B cell (primary cell): Measurements from ENCODE around the gene SKAP1. TPM values are rescaled to one million over a fixed set of nuclear protein-coding genes. Genes with fewer than 3 reads are reported as not detected.
A peak's percentile ranks its signal among the peaks of the same experiment; 100 is the strongest.
"Not testable (repeated sequence)": the region's sequence is repeated elsewhere in the genome, so short reads cannot be mapped to it uniquely, and the experiment has no call there.

ENCODE experiments used
- ATAC-seq: fragments of 200-7000 bp; cut with Tn5 transposase; one replicate; pipeline ENCODE4 v1.10.0; 2021; ENCODE audit warnings: low read depth, mild to moderate bottlenecking, moderate number of reproducible peaks, moderate library complexity
- CTCF ChIA-PET: fragments of 350-600 bp; sonication (Branson Sonifier 250); formaldehyde crosslinking; loops from one replicate; lab custom pipeline; 2021; ENCODE audit warnings: antibody characterized with exemption, inconsistent platforms; lab: Charles Lee
- POLR2A ChIA-PET: fragments of 350-600 bp; sonication (Branson Sonifier 250); formaldehyde crosslinking; loops from one replicate; lab custom pipeline; 2021; ENCODE audit warnings: antibody characterized with exemption; lab: Charles Lee
- DNase-seq: peaks from one replicate; pipeline ENCODE4 v3.0.0; 2013
- H2AFZ ChIP-seq: 2 replicates; pipeline ENCODE4 v1.6.1; 2012; ENCODE audit warnings: mild to moderate bottlenecking, low read depth, low read length; ENCODE audit not compliant: insufficient read depth, poor library complexity, severe bottlenecking
- H3K27ac ChIP-seq, 2 donors: 1 replicate in 1 of 2; 2 replicates in 1 of 2; pipeline ENCODE4 v1.5.1; 2012 to 2013; ENCODE audit warnings: low read length in 2 of 2, mild to moderate bottlenecking in 2 of 2, moderate library complexity in 1 of 2
- H3K27me3 ChIP-seq, 4 experiments: fragments of 200-600 bp in 1 of 4; sonication (generic) in 1 of 4; replicated peaks in 1 of 4; 1 replicate in 2 of 4; 2 replicates in 2 of 4; pipeline versions ENCODE4 v1.6.1 to v1.7.0; 2013 to 2016; ENCODE audit warnings: low read length in 3 of 4, mild to moderate bottlenecking in 2 of 4, mixed read lengths in 1 of 4, moderate library complexity in 1 of 4; ENCODE audit not compliant: insufficient read depth in 4 of 4, control insufficient read depth in 3 of 4; ENCODE audit errors: control extremely low read depth in 1 of 4
- H3K36me3 ChIP-seq, 2 experiments: replicated peaks in 1 of 2; 1 replicate in 1 of 2; 2 replicates in 1 of 2; pipeline versions ENCODE4 v1.6.1 to v1.7.1; 2013; ENCODE audit warnings: low read length in 1 of 2; ENCODE audit not compliant: insufficient read depth in 2 of 2, control insufficient read depth in 1 of 2; ENCODE audit errors: control extremely low read depth in 1 of 2, extremely low read depth in 1 of 2
- H3K4me1 ChIP-seq, 2 donors: fragments of 200-600 bp in 1 of 2; sonication (generic) in 1 of 2; 1 replicate in 1 of 2; 2 replicates in 1 of 2; pipeline versions ENCODE4 v1.5.1 to v1.6.1; 2013 to 2017; ENCODE audit warnings: low read length in 2 of 2; ENCODE audit not compliant: control insufficient read depth in 2 of 2, insufficient read depth in 2 of 2
- H3K4me2 ChIP-seq: replicated peaks from 2 replicates; pipeline ENCODE3; 2012; ENCODE audit warnings: mild to moderate bottlenecking, low read depth, low read length; ENCODE audit not compliant: poor library complexity, severe bottlenecking
- H3K4me3 ChIP-seq, 5 experiments: fragments of 200-600 bp in 1 of 5; sonication (generic) in 1 of 5; 1 replicate in 3 of 5; 2 replicates in 2 of 5; pipeline versions ENCODE4 v1.5.1 to v1.7.0; 2011 to 2016; ENCODE audit warnings: low read length in 4 of 5, mild to moderate bottlenecking in 4 of 5, low read depth in 2 of 5, control low read depth in 1 of 5, moderate library complexity in 1 of 5; ENCODE audit not compliant: insufficient read depth in 1 of 5; ENCODE audit errors: control extremely low read depth in 1 of 5, extremely low read depth in 1 of 5
- H3K79me2 ChIP-seq: fragments of 200-600 bp; sonication (generic); one replicate; pipeline ENCODE4 v1.6.0; 2016; ENCODE audit warnings: low read length; ENCODE audit not compliant: control insufficient read depth, insufficient read depth
- H3K9ac ChIP-seq: fragments of 200-600 bp; sonication (generic); 2 replicates; pipeline ENCODE4 v1.6.1; 2017; ENCODE audit warnings: mild to moderate bottlenecking, low read length, moderate library complexity
- H3K9me3 ChIP-seq, 3 donors: one replicate each; pipeline versions ENCODE4 v1.6.1 to v1.7.1; 2013; ENCODE audit warnings: low read length in 2 of 3; ENCODE audit not compliant: control insufficient read depth in 2 of 3, insufficient read depth in 1 of 3; ENCODE audit errors: control extremely low read depth in 1 of 3
- H4K20me1 ChIP-seq: 2 replicates; pipeline ENCODE4 v1.6.0; 2012; ENCODE audit warnings: mild to moderate bottlenecking, low read length; ENCODE audit not compliant: insufficient read depth, control insufficient read depth, poor library complexity, severe bottlenecking
- H3K27ac Mint-ChIP-seq: one replicate; pipeline ENCODE4 v1.8.0; 2021; ENCODE audit warnings: mixed read lengths
- H3K27me3 Mint-ChIP-seq: one replicate; pipeline ENCODE4 v1.8.0; 2021; ENCODE audit warnings: mixed read lengths
- H3K4me1 Mint-ChIP-seq: one replicate; pipeline ENCODE4 v1.8.0; 2021; ENCODE audit warnings: mixed read lengths
- H3K4me3 Mint-ChIP-seq: one replicate; pipeline ENCODE4 v1.8.0; 2021; ENCODE audit warnings: mixed read lengths
- H3K9me3 Mint-ChIP-seq: one replicate; pipeline ENCODE4 v1.8.0; 2022; ENCODE audit warnings: mixed read lengths; ENCODE audit not compliant: insufficient read depth
- CTCF ChIP-seq: fragments of 200-600 bp; IDR thresholded peaks from one replicate; pipeline ENCODE4 v1.8.0; 2022; ENCODE audit warnings: antibody characterized with exemption, mild to moderate bottlenecking
- EZH2 ChIP-seq: IDR thresholded peaks from 2 replicates; pipeline ENCODE4 v1.6.1; 2012; ENCODE audit warnings: borderline replicate concordance, low read depth, mild to moderate bottlenecking, moderate library complexity, low read length; ENCODE audit not compliant: insufficient read depth, poor library complexity, severe bottlenecking
- WGBS: methylation state at CpG from one replicate; pipeline ENCODE4 v1.1.5; 2013; ENCODE audit warnings: missing lambda C conversion rate; ENCODE audit not compliant: insufficient coverage; 5-methylcytosine and 5-hydroxymethylcytosine counted together
- intact Hi-C: fragments of 100-400 bp; cut with micrococcal nuclease; formaldehyde crosslinking; loops from one replicate; pipeline ENCODE4 v1.10.0; 2022
- polyA plus RNA-seq: library from polyadenylated mRNA; depleted of rRNA; stranded (reverse); fragments of >200 nt; gene quantifications from 2 replicates; pipeline ENCODE4 v1.2.3, GENCODE V29; 2012
- total RNA-seq, 2 donors: library from RNA; stranded (reverse); fragments of 120-200 nt in 1 of 2; gene quantifications; 1 replicate in 1 of 2; 2 replicates in 1 of 2; pipeline versions ENCODE4 v1.2.3 to v1.2.4, GENCODE V29; 2013 to 2022

Gene SKAP1
- total and polyA plus RNA-seq, 2 donors (not counting 1 experiment from before 2014, with no cell fraction given): 33.1 to 37.3 TPM

DNA sequence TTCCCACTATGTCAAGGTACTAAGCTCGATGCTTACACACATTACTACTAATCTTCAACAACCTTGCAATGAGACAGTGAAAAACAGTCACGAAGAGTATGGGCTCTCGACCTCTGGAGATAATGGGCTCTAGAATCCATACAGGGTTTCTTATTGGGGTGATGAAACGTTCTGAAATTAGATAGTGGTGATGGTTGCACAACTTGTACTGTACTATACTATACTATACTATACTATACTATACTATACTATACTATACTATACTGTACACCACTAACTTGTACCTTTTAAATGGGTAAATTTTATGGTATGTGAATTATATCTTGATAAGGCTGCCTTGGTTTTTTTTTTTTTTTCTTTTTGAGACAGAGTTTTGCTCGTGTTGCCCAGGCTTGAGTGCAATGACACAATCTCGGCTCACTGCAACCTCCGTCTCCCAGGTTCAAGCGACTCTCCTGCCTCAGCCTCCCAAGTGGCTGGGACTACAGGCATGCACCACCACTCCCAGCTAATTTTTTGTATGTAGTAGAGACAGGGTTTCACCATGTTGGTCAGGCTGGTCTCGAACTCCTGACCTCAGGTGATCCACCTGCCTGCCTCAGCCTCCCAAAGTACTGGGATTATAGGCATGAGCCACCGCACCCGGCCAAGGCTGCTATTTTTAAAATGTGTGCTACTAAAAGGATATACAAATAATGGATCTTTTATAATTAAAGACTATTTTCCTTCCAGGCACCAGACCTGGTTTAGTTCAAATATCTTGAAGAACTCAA is 69.0 kb downstream of the SKAP1 start:
- H3K79me2 ChIP-seq, H3K27ac ChIP-seq, H3K9me3 ChIP-seq, H3K9ac ChIP-seq, DNase-seq, H3K27me3 Mint-ChIP-seq, H3K27me3 ChIP-seq, H3K9me3 Mint-ChIP-seq, H3K4me3 Mint-ChIP-seq, intact Hi-C loops, H3K27ac Mint-ChIP-seq, H3K4me3 ChIP-seq, ATAC-seq, POLR2A ChIA-PET, H3K36me3 ChIP-seq, H2AFZ ChIP-seq, H3K4me2 ChIP-seq: not testable (repeated sequence)
- Histone ChIP-seq H4K20me1 (peaks cover 15% of the 10 kb centered on the region), H3K4me1 (peaks cover 9 to 14% of the 10 kb centered on the region in 2 donors)
- peaks cover 12% of the 10 kb centered on the region for H3K4me1 Mint-ChIP-seq
- CTCF ChIA-PET: interaction anchor here (1.4 to 4.1 kb wide), 2 partner anchors 9 to 91 kb away, joined by 4 to 21 read pairs; no protein-coding TSS in a partner anchor
- WGBS: no CpG with 5 or more reads among the region's 11 CpGs

- TF ChIP-seq CTCF (no peak), EZH2 (no peak)
- H3K4me2 ChIP-seq: peak overlapping the region; percentile 34
- WGBS: no CpG with 5 or more reads among the region's 1 CpG
- Mint-ChIP-seq H3K9me3 (no peaks in the 10 kb centered on the region), H3K4me1 (peaks cover 13% of the 10 kb centered on the region), H3K27ac (peak overlapping the region; percentile 67), H3K27me3 (no peaks in the 10 kb centered on the region), H3K4me3 (no peak overlapping the region)
- no peaks in the 10 kb centered on the region for H3K27me3 ChIP-seq
- POLR2A ChIA-PET: no interaction called here
- no peak overlapping the region for H2AFZ ChIP-seq
- H3K27ac ChIP-seq: peak overlapping the region; percentile 25 to 57
- intact Hi-C loops: loop anchor here (2.0 to 10.0 kb wide), 3 partner anchors 15 to 84 kb away; no protein-coding TSS in a partner anchor
- no peaks in the 10 kb centered on the region for H4K20me1 ChIP-seq
- H3K4me3 ChIP-seq: no peak overlapping the region
- DNase-seq (peak; percentile 40), ATAC-seq (peak; percentile 33)
- CTCF ChIA-PET: interaction anchor here (0.8 to 1.1 kb wide), 6 partner anchors 10 to 331 kb away, joined by 3 to 4 read pairs (median 3); no protein-coding TSS in a partner anchor
- no peaks in the 10 kb centered on the region for H3K79me2 ChIP-seq
- no peak overlapping the region for H3K9ac ChIP-seq
- H3K36me3 ChIP-seq: no peaks in the 10 kb centered on the region
- no peaks in the 10 kb centered on the region for H3K9me3 ChIP-seq
- peaks cover 9 to 14% of the 10 kb centered on the region in 2 donors for H3K4me1 ChIP-seq
These were observed 72.0 kb downstream of the SKAP1 start for GRCh38 chr17:48357779-48358602.
